K562 treated with DMSO at 1 percent for 48 hours (cell line): ENCODE measurements around the gene MCM3. TPM values are rescaled to one million over a fixed set of nuclear protein-coding genes. Genes with fewer than 3 reads are reported as not detected.

Experiments
- total RNA-seq: library from RNA; unstranded; fragments of 300-600 nt; gene quantifications from 2 replicates; pipeline ENCODE4 v1.2.3, GENCODE V29; 2022; ENCODE audit warnings: low replicate concordance; ENCODE audit errors: extremely low read depth

MCM3 gene
- total RNA-seq: 161 TPM in 1 of 2 replicates, not detected in the other

DNA sequence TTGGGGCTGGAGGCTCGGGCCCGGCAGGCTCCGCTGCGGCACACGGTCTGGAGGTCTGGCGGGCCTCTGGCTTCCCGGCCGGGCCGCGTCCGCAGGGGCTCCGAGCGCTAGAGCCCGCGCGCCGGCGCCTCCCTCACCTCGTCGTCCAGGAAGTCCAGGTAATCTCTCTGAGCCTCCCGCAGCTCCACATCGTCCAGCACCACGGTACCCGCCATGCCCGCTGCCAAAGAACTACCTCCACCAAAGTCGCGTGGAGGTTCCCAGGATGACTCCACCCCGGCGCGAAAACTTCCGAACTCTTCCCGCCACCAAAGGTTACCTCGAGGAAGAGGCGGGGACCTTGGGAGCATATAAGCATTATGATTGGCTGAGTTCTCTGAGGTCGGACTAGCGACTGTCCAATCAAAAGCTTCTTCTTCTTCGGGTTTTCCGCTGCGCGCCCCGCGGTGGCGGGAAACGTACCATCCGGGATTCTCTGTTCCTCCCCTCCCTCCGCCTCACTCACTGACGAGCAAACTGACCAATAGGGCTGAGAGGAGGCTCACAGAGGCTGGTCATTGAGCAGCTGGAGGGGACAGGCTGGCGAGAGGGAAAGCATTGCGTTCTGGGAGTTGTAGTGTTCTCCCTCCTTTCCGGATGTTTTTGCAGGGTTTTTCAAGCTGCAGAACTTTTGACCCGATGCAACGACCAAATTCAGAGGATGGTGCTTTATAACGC is at the start of gene MCM3:
Gene MCM3, minus strand, starts transcription at position 283 of the 717 bp plus-strand sequence. Its CDS starts 68 bp downstream, at position 215.

DNA sequence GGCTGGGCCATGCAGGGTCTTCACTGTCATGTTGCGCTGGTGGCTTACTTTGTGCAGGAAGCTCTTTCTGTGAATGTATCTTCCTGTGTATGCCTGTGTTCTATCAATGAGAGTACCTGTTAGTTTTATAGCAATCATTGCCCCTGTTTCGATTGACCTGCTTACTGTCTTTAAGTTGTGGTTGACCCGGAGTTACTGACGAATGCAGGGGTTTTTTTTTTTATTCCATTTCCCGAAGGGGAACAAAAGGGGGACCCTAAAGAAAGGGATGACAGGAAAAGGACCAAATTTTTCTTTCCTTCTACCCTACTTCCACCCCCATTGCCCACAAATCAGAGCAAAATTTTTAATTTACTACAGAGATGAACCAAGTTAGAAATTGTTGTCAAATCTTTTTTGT is 40.1 kb downstream of the MCM3 start, which contains the start of gene IL17F:
Gene IL17F, minus strand, starts transcription at position 101 of the 400 bp plus-strand sequence. Its CDS starts 71 bp downstream, at position 30.

Other genes starting within 250 kb of the MCM3 start
- gene PKHD1, start 197.1 kb downstream of the MCM3 start, total RNA-seq: not detected in 2 replicates
- gene IL17A, start 98.4 kb downstream of the MCM3 start, total RNA-seq: not detected in 2 replicates
- not detected in 2 replicates for gene IL17F, start 40.2 kb downstream of the MCM3 start, total RNA-seq
- gene PAQR8, start 77.4 kb upstream of the MCM3 start, total RNA-seq: not detected in 2 replicates
- gene EFHC1, start 135.6 kb upstream of the MCM3 start, total RNA-seq: not detected in 2 replicates